GM23338 (cell line): ENCODE data around the gene STAM. TPM values are rescaled to one million over a fixed set of nuclear protein-coding genes. Genes with fewer than 3 reads are reported as not detected.

Experiments used
- ATAC-seq: fragments of 200-7000 bp; cut with Tn5 transposase; 3 replicates; pipeline ENCODE4 v1.9.1; 2020
- DNase-seq: peaks from one replicate; pipeline ENCODE4 v3.0.0-alpha.2; 2015; ENCODE audit warnings: low spot score
- H2AFZ ChIP-seq: fragments of 200-600 bp; sonication (generic); 2 replicates; pipeline ENCODE4 v1.8.0; 2016; ENCODE audit warnings: antibody characterized with exemption, mild to moderate bottlenecking, moderate library complexity
- H3F3A ChIP-seq: fragments of 200-600 bp; sonication (generic); replicated peaks from 2 replicates; pipeline ENCODE4 v1.8.0; 2017; ENCODE audit warnings: antibody characterized with exemption, mixed run types, low read depth
- H3K27ac ChIP-seq: fragments of 200-600 bp; sonication (generic); 2 replicates; pipeline ENCODE4 v1.6.1; 2016; ENCODE audit warnings: low read depth
- H3K27me3 ChIP-seq: fragments of 200-600 bp; sonication (generic); 2 replicates; pipeline ENCODE4 v1.8.0; 2016; ENCODE audit warnings: mild to moderate bottlenecking, mixed run types, moderate library complexity; ENCODE audit not compliant: insufficient read depth
- H3K36me3 ChIP-seq: fragments of 200-600 bp; sonication (generic); 2 replicates; pipeline ENCODE4 v1.8.0; 2016; ENCODE audit warnings: mild to moderate bottlenecking; ENCODE audit not compliant: insufficient read depth
- H3K4me1 ChIP-seq: fragments of 200-600 bp; sonication (generic); 2 replicates; pipeline ENCODE4 v1.8.0; 2016; ENCODE audit warnings: mild to moderate bottlenecking, moderate library complexity; ENCODE audit not compliant: insufficient read depth
- H3K4me2 ChIP-seq: fragments of 200-600 bp; sonication (generic); 2 replicates; pipeline ENCODE4 v1.7.1; 2017; ENCODE audit warnings: mixed run types
- H3K4me3 ChIP-seq: fragments of 200-600 bp; sonication (generic); 2 replicates; pipeline ENCODE4 v1.6.1; 2016; ENCODE audit warnings: mixed run types
- H3K79me2 ChIP-seq: fragments of 200-600 bp; sonication (generic); replicated peaks from 2 replicates; pipeline ENCODE4 v1.8.0; 2017; ENCODE audit warnings: mild to moderate bottlenecking; ENCODE audit not compliant: insufficient read depth
- H3K9me2 ChIP-seq: fragments of 200-600 bp; sonication (generic); 2 replicates; pipeline ENCODE4 v1.8.0; 2017; ENCODE audit not compliant: insufficient read depth
- H4K20me1 ChIP-seq: fragments of 200-600 bp; sonication (generic); replicated peaks from 2 replicates; pipeline ENCODE4 v1.8.0; 2017; ENCODE audit warnings: mild to moderate bottlenecking; ENCODE audit not compliant: insufficient read depth
- H3K27ac Mint-ChIP-seq: 2 replicates; pipeline ENCODE4 v1.8.0; 2020; ENCODE audit warnings: inconsistent platforms, mild to moderate bottlenecking, moderate library complexity, mixed read lengths
- H3K27me3 Mint-ChIP-seq: 3 replicates; pipeline ENCODE4 v1.8.0; 2022; ENCODE audit warnings: low read depth, mild to moderate bottlenecking, moderate library complexity, mixed read lengths, inconsistent platforms; ENCODE audit not compliant: insufficient read depth, poor library complexity
- H3K36me3 Mint-ChIP-seq: 3 replicates; pipeline ENCODE4 v1.8.0; 2021; ENCODE audit warnings: low read depth, mild to moderate bottlenecking, inconsistent platforms, moderate library complexity, mixed read lengths
- H3K4me1 Mint-ChIP-seq: 3 replicates; pipeline ENCODE4 v1.8.0; 2020; ENCODE audit warnings: mild to moderate bottlenecking, inconsistent platforms, mixed read lengths
- H3K4me3 Mint-ChIP-seq: 3 replicates; pipeline ENCODE4 v1.8.0; 2021; ENCODE audit warnings: moderate library complexity, mild to moderate bottlenecking, inconsistent platforms, mixed read lengths
- H3K9me3 Mint-ChIP-seq: 3 replicates; pipeline ENCODE4 v1.8.0; 2020; ENCODE audit warnings: moderate library complexity, mild to moderate bottlenecking, inconsistent platforms, mixed read lengths
- CREB1 ChIP-seq: fragments of 250-450 bp; sonication (Bioruptor Pico); IDR thresholded peaks from 2 replicates; pipeline ENCODE4 v1.5.0; 2020; ENCODE audit warnings: low read depth, mild to moderate bottlenecking, moderate library complexity
- EZH2 ChIP-seq: fragments of 200-600 bp; sonication (generic); IDR thresholded peaks from one replicate; pipeline ENCODE4 v1.8.0; 2017; ENCODE audit warnings: antibody characterized with exemption, mild to moderate bottlenecking, low read depth; ENCODE audit not compliant: unreplicated experiment
- EZH2phosphoT487 ChIP-seq: fragments of 200-600 bp; sonication (generic); IDR thresholded peaks from one replicate; pipeline ENCODE4 v1.8.1; 2018; ENCODE audit warnings: antibody characterized with exemption; ENCODE audit not compliant: unreplicated experiment
- NANOG ChIP-seq: IDR thresholded peaks from 2 replicates; pipeline ENCODE4 v1.6.1; 2016; ENCODE audit warnings: antibody characterized with exemption, borderline replicate concordance
- ZNF114 ChIP-seq: fragments of 250-450 bp; sonication (Bioruptor Pico); IDR thresholded peaks from 2 replicates; pipeline ENCODE4 v1.5.0; 2020; ENCODE audit warnings: mild to moderate bottlenecking, moderate library complexity
- ZNF331 ChIP-seq: fragments of 250-450 bp; sonication (Bioruptor Pico); IDR thresholded peaks from 2 replicates; pipeline ENCODE4 v1.5.0; 2020; ENCODE audit warnings: low read depth, mild to moderate bottlenecking, moderate library complexity
- polyA plus RNA-seq: library from polyadenylated mRNA; unstranded; fragments of >200 nt; fragmentation: Nextera tagmentation; extraction: Ambion mirVana; gene quantifications from 2 replicates; pipeline ENCODE4 v1.2.1, GENCODE V29; 2016
- total RNA-seq: library from RNA; depleted of rRNA; stranded (reverse); fragments of >200 nt; shearing (Covaris generic); gene quantifications from 2 replicates; pipeline ENCODE4 v1.2.3, GENCODE V29; 2014
- TF ChIP-seq, protein P1 (sequence below), 2 experiments: fragments of 200-600 bp in 1 of 2; sonication (generic) in 1 of 2; conservative IDR thresholded peaks; 2 replicates each; pipeline versions ENCODE4 v1.5.1 to v1.6.1; 2016 to 2017; ENCODE audit warnings: antibody characterized with exemption in 2 of 2, low read depth in 2 of 2, mild to moderate bottlenecking in 2 of 2, moderate library complexity in 1 of 2
- TF ChIP-seq, protein P2 (sequence below): IDR thresholded peaks from one replicate; pipeline ENCODE4 v1.6.1; 2018; ENCODE audit warnings: antibody characterized with exemption; ENCODE audit not compliant: unreplicated experiment
- TF ChIP-seq, protein P3 (sequence below): fragments of 250-450 bp; sonication (Bioruptor Pico); IDR thresholded peaks from 2 replicates; pipeline ENCODE4 v1.5.0; 2020; ENCODE audit warnings: mild to moderate bottlenecking, moderate library complexity
- TF ChIP-seq, protein P4 (sequence below): IDR thresholded peaks from 2 replicates; pipeline ENCODE4 v1.6.1; 2016; ENCODE audit warnings: antibody characterized with exemption

STAM gene
- total and polyA plus RNA-seq, 2 experiments from 2014 or later, result 28.8 to 40.5 TPM

DNA sequence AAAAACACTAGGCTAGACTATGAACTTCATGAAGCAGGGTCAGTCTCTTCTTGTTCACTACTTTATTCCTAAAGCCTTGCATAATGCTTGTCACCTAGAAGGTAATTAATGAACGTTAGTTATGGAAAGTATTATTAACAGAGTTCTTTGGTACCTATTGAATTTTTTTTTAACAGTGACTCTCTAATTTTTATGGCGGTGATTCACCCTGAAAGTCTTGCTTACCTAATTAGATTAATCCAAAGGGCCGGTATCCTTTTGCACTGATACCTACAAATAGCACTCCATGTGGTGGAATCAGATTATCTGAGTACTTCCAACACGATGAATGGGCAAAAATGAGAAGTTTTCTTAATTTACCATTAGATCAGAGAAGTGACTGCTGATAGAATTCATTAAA, 31.7 kb downstream of the STAM start (continued):
- TF ChIP-seq, protein P1, sequence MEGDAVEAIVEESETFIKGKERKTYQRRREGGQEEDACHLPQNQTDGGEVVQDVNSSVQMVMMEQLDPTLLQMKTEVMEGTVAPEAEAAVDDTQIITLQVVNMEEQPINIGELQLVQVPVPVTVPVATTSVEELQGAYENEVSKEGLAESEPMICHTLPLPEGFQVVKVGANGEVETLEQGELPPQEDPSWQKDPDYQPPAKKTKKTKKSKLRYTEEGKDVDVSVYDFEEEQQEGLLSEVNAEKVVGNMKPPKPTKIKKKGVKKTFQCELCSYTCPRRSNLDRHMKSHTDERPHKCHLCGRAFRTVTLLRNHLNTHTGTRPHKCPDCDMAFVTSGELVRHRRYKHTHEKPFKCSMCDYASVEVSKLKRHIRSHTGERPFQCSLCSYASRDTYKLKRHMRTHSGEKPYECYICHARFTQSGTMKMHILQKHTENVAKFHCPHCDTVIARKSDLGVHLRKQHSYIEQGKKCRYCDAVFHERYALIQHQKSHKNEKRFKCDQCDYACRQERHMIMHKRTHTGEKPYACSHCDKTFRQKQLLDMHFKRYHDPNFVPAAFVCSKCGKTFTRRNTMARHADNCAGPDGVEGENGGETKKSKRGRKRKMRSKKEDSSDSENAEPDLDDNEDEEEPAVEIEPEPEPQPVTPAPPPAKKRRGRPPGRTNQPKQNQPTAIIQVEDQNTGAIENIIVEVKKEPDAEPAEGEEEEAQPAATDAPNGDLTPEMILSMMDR (conservative IDR thresholded peaks at IDR 0.05; ENCODE audit: low read depth in 2 of 2), result no peak
- TF ChIP-seq CREB1 (CRISPR knock-in tag) (no peak), ZNF114 (no peak)
- TF ChIP-seq, protein P2, sequence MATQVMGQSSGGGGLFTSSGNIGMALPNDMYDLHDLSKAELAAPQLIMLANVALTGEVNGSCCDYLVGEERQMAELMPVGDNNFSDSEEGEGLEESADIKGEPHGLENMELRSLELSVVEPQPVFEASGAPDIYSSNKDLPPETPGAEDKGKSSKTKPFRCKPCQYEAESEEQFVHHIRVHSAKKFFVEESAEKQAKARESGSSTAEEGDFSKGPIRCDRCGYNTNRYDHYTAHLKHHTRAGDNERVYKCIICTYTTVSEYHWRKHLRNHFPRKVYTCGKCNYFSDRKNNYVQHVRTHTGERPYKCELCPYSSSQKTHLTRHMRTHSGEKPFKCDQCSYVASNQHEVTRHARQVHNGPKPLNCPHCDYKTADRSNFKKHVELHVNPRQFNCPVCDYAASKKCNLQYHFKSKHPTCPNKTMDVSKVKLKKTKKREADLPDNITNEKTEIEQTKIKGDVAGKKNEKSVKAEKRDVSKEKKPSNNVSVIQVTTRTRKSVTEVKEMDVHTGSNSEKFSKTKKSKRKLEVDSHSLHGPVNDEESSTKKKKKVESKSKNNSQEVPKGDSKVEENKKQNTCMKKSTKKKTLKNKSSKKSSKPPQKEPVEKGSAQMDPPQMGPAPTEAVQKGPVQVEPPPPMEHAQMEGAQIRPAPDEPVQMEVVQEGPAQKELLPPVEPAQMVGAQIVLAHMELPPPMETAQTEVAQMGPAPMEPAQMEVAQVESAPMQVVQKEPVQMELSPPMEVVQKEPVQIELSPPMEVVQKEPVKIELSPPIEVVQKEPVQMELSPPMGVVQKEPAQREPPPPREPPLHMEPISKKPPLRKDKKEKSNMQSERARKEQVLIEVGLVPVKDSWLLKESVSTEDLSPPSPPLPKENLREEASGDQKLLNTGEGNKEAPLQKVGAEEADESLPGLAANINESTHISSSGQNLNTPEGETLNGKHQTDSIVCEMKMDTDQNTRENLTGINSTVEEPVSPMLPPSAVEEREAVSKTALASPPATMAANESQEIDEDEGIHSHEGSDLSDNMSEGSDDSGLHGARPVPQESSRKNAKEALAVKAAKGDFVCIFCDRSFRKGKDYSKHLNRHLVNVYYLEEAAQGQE, result no peak

DNA sequence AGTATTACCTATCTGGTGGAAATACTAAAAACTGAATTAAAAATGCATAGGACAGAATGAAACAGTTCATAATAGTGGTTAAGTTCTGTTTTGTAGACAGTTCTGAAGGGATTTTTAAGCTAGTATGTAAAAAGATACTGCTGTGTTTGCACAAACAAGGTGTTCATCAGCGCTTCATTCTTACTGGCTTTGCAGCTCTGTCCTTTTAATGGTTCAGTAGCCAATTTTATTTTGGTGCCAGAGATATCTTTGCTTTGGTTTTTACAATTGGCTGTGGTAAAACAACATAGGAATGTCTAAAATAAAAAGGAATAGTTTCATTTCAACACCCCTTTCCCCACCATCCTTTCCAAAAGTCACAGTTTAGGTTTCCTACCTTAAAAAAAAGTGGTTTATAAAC, 33.0 kb downstream of the STAM start:
- peaks cover 88% of the 10 kb centered on the region for H3K79me2 ChIP-seq
- Mint-ChIP-seq H3K4me1 (peaks cover 43% of the 10 kb centered on the region), H3K27me3 (peaks cover 6% of the 10 kb centered on the region), H3K27ac (no peak overlapping the region), H3K36me3 (no peaks in the 10 kb centered on the region; the same call in 2 of the 3 replicates), H3K4me3 (no peak overlapping the region), H3K9me3 (no peaks in the 10 kb centered on the region)
- H3K27me3 ChIP-seq, result no peaks in the 10 kb centered on the region
- no peaks in the 10 kb centered on the region for H3K36me3 ChIP-seq
- DNase-seq (no peak), ATAC-seq (no peak)
- H2AFZ ChIP-seq, result no peak overlapping the region
- H3K27ac ChIP-seq, result no peak overlapping the region
- H3F3A ChIP-seq, result no peaks in the 10 kb centered on the region
- no peaks in the 10 kb centered on the region for H4K20me1 ChIP-seq
- H3K9me2 ChIP-seq, result no peaks in the 10 kb centered on the region
- H3K4me3 ChIP-seq, result no peak overlapping the region
- no peak overlapping the region for H3K4me2 ChIP-seq
- H3K4me1 ChIP-seq, result peaks cover 32% of the 10 kb centered on the region
- TF ChIP-seq EZH2phosphoT487, result no peak
- no peak for TF ChIP-seq ZNF331 (CRISPR knock-in tag)
- TF ChIP-seq, protein P3, sequence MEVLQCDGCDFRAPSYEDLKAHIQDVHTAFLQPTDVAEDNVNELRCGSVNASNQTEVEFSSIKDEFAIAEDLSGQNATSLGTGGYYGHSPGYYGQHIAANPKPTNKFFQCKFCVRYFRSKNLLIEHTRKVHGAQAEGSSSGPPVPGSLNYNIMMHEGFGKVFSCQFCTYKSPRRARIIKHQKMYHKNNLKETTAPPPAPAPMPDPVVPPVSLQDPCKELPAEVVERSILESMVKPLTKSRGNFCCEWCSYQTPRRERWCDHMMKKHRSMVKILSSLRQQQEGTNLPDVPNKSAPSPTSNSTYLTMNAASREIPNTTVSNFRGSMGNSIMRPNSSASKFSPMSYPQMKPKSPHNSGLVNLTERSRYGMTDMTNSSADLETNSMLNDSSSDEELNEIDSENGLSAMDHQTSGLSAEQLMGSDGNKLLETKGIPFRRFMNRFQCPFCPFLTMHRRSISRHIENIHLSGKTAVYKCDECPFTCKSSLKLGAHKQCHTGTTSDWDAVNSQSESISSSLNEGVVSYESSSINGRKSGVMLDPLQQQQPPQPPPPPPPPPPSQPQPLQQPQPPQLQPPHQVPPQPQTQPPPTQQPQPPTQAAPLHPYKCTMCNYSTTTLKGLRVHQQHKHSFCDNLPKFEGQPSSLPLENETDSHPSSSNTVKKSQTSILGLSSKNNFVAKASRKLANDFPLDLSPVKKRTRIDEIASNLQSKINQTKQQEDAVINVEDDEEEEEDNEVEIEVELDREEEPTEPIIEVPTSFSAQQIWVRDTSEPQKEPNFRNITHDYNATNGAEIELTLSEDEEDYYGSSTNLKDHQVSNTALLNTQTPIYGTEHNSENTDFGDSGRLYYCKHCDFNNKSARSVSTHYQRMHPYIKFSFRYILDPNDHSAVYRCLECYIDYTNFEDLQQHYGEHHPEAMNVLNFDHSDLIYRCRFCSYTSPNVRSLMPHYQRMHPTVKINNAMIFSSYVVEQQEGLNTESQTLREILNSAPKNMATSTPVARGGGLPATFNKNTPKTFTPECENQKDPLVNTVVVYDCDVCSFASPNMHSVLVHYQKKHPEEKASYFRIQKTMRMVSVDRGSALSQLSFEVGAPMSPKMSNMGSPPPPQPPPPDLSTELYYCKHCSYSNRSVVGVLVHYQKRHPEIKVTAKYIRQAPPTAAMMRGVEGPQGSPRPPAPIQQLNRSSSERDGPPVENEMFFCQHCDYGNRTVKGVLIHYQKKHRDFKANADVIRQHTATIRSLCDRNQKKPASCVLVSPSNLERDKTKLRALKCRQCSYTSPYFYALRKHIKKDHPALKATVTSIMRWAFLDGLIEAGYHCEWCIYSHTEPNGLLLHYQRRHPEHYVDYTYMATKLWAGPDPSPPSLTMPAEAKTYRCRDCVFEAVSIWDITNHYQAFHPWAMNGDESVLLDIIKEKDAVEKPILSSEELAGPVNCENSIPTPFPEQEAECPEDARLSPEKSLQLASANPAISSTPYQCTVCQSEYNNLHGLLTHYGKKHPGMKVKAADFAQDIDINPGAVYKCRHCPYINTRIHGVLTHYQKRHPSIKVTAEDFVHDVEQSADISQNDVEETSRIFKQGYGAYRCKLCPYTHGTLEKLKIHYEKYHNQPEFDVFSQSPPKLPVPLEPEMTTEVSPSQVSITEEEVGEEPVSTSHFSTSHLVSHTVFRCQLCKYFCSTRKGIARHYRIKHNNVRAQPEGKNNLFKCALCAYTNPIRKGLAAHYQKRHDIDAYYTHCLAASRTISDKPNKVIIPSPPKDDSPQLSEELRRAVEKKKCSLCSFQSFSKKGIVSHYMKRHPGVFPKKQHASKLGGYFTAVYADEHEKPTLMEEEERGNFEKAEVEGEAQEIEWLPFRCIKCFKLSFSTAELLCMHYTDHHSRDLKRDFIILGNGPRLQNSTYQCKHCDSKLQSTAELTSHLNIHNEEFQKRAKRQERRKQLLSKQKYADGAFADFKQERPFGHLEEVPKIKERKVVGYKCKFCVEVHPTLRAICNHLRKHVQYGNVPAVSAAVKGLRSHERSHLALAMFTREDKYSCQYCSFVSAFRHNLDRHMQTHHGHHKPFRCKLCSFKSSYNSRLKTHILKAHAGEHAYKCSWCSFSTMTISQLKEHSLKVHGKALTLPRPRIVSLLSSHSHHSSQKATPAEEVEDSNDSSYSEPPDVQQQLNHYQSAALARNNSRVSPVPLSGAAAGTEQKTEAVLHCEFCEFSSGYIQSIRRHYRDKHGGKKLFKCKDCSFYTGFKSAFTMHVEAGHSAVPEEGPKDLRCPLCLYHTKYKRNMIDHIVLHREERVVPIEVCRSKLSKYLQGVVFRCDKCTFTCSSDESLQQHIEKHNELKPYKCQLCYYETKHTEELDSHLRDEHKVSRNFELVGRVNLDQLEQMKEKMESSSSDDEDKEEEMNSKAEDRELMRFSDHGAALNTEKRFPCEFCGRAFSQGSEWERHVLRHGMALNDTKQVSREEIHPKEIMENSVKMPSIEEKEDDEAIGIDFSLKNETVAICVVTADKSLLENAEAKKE (CRISPR knock-in tag), result no peak
- TF ChIP-seq, protein P4, sequence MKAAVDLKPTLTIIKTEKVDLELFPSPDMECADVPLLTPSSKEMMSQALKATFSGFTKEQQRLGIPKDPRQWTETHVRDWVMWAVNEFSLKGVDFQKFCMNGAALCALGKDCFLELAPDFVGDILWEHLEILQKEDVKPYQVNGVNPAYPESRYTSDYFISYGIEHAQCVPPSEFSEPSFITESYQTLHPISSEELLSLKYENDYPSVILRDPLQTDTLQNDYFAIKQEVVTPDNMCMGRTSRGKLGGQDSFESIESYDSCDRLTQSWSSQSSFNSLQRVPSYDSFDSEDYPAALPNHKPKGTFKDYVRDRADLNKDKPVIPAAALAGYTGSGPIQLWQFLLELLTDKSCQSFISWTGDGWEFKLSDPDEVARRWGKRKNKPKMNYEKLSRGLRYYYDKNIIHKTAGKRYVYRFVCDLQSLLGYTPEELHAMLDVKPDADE, result no peak
- TF ChIP-seq EZH2, result no peak
- no peak for TF ChIP-seq NANOG
- TF ChIP-seq, protein P1 (conservative IDR thresholded peaks at IDR 0.05; ENCODE audit: low read depth in 2 of 2), result no peak
